ENCODE results near the gene DIS3L2.

Gene DIS3L2

GRCh38 chr2:232229911-232230310, 268.4 kb downstream of the DIS3L2 start:
- no peak for DNase-seq (ENCODE audit: low read depth)

- no peak for DNase-seq (ENCODE audit: low read depth)
Measured at GRCh38 chr2:232230560-232230959, 269.0 kb downstream of the DIS3L2 start.

- DNase-seq (ENCODE audit: low read depth), result no peak
Measured at GRCh38 chr2:232231554-232231953, 270.0 kb downstream of the DIS3L2 start.

GRCh38 chr2:232232915-232233314, 271.4 kb downstream of the DIS3L2 start:
- DNase-seq (ENCODE audit: low read depth), result no peak

- DNase-seq (ENCODE audit: low read depth), result no peak
Measured at GRCh38 chr2:232234922-232235615, 273.6 kb downstream of the DIS3L2 start.

- no peak for DNase-seq (ENCODE audit: low read depth)
Measured at GRCh38 chr2:232235716-232236115, 274.2 kb downstream of the DIS3L2 start.

GRCh38 chr2:232236200-232236599, 274.7 kb downstream of the DIS3L2 start:
- no peak for DNase-seq (ENCODE audit: low read depth)

GRCh38 chr2:232237464-232237863, 276.0 kb downstream of the DIS3L2 start:
- DNase-seq (ENCODE audit: low read depth), result no peak

GRCh38 chr2:232238108-232238507, 276.6 kb downstream of the DIS3L2 start:
- no peak for DNase-seq (ENCODE audit: low read depth)

GRCh38 chr2:232238596-232238995, 277.1 kb downstream of the DIS3L2 start:
- no peak for DNase-seq (ENCODE audit: low read depth)

- no peak for DNase-seq (ENCODE audit: low read depth)
Measured at GRCh38 chr2:232239951-232240681, 278.6 kb downstream of the DIS3L2 start.

- DNase-seq (ENCODE audit: low read depth), result no peak
Measured at GRCh38 chr2:232240906-232241305, 279.4 kb downstream of the DIS3L2 start.

GRCh38 chr2:232242316-232242715, 280.8 kb downstream of the DIS3L2 start:
- no peak for DNase-seq (ENCODE audit: low read depth)

GRCh38 chr2:232245111-232245510, 283.6 kb downstream of the DIS3L2 start:
- no peak for DNase-seq (ENCODE audit: low read depth)

GRCh38 chr2:232246245-232246644, 284.7 kb downstream of the DIS3L2 start:
- no peak for DNase-seq (ENCODE audit: low read depth)

- DNase-seq (ENCODE audit: low read depth), result no peak
Measured at GRCh38 chr2:232249096-232249495, 287.6 kb downstream of the DIS3L2 start.

- no peak for DNase-seq (ENCODE audit: low read depth)
Measured at GRCh38 chr2:232250246-232251175, 289.0 kb downstream of the DIS3L2 start.

GRCh38 chr2:232255033-232255432, 293.5 kb downstream of the DIS3L2 start:
- DNase-seq (ENCODE audit: low read depth), result no peak

- DNase-seq (ENCODE audit: low read depth), result no peak
Measured at GRCh38 chr2:232260075-232260474, 298.6 kb downstream of the DIS3L2 start.

- no peak for DNase-seq (ENCODE audit: low read depth)
Measured at GRCh38 chr2:232261776-232262175, 300.3 kb downstream of the DIS3L2 start.

- no peak for DNase-seq (ENCODE audit: low read depth)
Measured at GRCh38 chr2:232263295-232263694, 301.8 kb downstream of the DIS3L2 start.

- no peak for DNase-seq (ENCODE audit: low read depth)
Measured at GRCh38 chr2:232264081-232264480, 302.6 kb downstream of the DIS3L2 start.

GRCh38 chr2:232265329-232265728, 303.8 kb downstream of the DIS3L2 start:
- no peak for DNase-seq (ENCODE audit: low read depth)
